Activated T-cell treated with anti-CD3 and anti-CD28 coated beads, Interleukin-2, amount 50 U/mL, for 1 hour (primary cell): ENCODE measurements around the gene CITED2.

ENCODE experiments used
- DNase-seq: peaks from one replicate; pipeline ENCODE4 v3.0.0-alpha.2; 2020

CITED2 gene

GRCh38 chr6:139381216-139381865, 6.9 kb upstream of the CITED2 start:
- DNase-seq, result no peak

- no peak for DNase-seq
Observed at GRCh38 chr6:139380611-139381010, 6.2 kb upstream of the CITED2 start.

DNA sequence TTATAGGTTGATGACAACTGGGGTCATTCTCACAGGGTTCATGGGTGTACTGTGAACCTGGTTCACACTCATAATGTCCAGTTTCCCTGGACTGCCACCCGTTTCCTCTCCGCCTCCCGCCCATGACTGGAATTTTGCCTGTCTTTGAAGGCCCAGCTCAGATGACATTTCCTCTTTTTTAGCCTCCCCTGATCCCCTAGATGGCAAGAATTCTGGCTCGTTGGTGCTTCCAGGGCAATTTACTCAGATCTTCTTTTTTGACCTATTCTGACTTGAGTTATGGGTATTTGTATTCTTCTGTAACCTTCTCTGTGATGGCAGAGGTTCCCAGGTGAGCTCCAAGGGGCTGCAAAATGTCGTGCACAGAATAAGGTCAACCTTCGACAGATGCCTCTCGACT, 5.7 kb upstream of the CITED2 start:
- DNase-seq, result no peak

DNA sequence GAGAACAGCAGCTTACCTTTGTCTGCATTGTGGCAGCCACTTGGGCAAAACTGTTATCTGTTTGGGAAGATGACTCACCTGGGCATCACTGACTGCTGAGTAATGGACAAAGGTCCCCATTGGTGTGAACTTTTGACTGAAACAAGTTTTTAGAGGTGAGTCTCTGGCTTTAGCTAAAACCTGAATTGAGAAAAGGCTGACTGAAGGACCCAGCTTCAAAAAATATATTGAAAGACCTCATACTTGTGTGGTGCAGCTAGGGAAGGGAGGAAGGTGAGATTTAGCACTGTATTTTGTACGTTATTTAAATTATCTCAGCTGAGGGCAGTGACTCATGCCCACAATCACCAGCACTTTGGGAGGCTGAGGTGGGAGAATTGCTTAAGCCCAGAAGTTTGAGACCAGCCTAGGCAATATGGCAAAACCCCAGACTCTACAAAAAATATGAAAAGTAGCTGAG, 4.5 kb upstream of the CITED2 start:
- DNase-seq, result no peak

DNA sequence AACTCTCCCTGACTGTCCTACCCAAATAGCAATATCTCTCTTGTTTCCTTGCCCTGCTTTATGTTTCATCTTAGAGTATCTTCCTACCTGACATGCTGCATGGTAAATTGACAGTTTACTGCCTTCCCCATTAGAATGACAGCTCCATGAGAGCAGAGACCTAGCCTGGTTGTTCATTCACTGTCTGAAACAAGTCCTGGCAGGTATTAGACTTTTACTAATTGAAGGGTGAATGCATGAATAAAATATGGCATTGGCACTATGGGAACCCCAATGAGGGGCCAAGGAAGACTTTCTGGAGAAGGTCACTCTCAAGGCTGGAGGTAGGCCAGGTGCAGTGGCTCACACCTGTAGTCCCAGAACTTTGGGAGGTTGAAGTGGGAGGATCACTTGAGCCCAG, 3.8 kb upstream of the CITED2 start:
- DNase-seq, result no peak

- DNase-seq, result no peak
Observed at GRCh38 chr6:139376604-139377218, 2.3 kb upstream of the CITED2 start.

- no peak for DNase-seq
Observed at GRCh38 chr6:139376017-139376330, 1.5 kb upstream of the CITED2 start.

- peak; percentile 83 for DNase-seq
Observed at GRCh38 chr6:139375226-139376016, 973 bp upstream of the CITED2 start.

- no peak for DNase-seq
Observed at GRCh38 chr6:139373928-139374356, 506 bp downstream of the CITED2 start.

DNA sequence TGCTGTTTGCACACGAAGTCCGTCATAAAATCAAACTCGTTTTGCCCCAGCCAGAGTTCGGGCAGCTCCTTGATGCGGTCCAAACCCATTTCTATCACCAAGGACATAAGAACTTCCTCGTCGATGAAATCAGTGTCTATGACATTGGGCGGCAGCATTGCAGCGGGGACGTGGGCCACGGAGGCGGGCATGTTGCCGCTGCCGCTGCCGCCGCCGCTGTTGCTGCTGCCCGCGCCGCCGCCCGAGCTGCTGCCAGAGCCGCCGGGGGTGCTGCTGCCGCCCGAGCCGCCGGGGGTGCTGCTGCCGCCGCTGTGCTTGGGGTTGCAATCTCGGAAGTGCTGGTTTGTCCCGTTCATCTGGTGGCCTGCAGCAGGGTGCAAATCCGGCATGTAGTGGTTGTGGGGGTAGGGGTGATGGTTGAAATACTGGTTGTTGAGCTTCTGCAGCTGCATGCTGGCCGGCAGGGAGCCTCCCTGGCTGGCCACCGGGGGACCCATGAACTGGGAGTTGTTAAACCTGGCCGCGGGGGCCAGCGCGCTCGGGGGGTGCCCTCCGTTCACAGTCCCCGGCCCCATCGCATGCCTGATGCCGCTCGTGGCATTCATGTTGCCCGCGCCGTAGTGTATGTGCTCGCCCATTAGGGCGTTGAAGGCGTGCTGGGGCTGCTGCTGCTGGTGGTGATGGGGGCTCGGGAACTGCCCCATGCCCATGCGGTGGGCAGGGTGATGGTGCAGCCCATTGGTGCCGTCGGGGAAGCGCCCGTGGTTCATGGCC, 1.1 kb downstream of the CITED2 start:
- DNase-seq, result peak; percentile 79

- no peak for DNase-seq
Observed at GRCh38 chr6:139372326-139373153, 1.9 kb downstream of the CITED2 start.

DNA sequence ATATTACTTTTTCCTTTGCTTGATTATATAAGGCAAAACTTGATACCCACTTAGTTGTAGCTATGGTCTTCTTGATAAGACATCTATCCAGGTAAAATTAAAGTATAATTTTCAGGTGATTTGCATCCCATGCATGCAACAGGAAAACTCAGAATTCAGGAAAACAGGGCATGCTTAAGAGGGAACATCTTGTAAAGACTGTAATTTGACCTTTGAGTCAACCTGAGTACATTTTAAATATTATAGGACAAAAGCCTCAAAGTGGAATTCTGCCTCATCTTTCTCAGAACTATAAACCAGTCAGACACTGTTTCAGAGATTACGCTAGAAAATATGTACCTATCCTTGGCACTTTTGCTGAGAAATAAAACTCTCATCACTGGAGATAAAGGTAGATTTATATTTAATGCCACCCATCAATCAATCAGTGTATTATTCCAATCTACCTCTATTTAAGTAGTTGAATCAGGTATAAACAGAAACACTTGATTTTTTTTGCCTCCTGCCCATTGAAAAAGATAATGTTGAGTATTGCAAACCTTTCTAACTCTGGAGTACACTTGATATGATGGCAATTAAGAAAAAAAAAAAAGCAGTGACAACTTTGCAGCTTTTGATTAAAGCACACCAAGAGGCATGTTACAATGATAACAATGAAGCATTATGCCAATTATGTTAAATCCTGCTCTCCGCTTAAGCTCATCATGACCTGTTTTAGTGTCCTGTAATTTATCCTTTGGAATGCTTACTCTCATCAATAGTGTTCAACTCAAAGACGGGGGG, 2.8 kb downstream of the CITED2 start:
- no peak for DNase-seq

GRCh38 chr6:139370999-139371345, 3.5 kb downstream of the CITED2 start:
- DNase-seq, result no peak

GRCh38 chr6:139370283-139370998, 4.0 kb downstream of the CITED2 start:
- DNase-seq, result no peak

DNA sequence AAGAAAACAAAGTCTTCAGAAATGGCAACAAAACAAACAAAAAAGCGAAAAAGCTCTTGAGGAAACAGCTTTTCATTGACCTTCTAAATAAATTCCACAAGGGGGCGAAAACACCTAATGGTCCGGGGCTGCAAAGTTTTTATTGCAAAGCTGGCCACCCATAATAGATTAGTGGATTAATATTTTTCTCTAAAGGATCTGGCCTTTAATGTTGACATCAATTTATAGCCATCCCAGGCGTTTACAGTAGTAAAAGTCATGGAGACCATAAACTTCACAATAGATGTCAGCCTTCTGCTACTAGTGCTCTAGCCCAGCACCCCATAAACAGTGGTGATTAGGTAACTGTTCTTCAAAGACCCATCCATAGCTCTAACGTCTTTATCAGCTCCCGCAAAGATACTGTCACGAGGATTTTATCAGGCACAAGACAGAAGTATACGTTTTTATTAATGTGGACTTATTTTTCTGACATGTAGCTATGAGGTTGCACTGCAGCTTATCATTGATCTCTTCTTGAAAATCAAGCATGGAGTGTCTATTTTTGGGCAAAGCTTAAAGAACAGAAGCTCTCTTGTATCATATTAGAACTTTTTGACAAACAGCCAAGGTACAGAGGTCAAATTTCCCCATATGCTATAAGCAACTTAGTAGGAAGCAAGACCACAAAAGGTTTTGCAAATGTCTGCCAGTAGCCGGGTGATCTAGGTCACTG, 4.7 kb downstream of the CITED2 start:
- DNase-seq, result no peak

DNA sequence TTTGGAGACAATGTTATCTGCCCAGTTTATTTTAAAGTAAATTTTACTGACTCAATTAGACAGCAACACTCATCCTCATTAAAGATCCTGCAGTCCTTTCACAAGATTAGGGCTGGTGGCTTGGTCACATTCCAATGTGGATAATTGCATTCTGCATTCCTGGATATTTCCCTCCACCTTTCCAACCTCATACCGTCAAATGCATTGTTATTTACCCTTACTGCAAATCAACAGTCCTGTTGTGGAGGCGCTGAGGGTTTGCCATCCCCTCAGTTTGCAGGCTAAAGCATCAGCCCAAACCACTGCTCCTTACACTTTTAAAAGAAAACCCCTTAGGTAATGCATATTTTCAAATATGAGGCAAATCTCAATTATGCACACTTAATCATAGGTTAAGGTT, 5.4 kb downstream of the CITED2 start:
- no peak for DNase-seq

GRCh38 chr6:139368661-139369060, 5.8 kb downstream of the CITED2 start:
- no peak for DNase-seq

DNA sequence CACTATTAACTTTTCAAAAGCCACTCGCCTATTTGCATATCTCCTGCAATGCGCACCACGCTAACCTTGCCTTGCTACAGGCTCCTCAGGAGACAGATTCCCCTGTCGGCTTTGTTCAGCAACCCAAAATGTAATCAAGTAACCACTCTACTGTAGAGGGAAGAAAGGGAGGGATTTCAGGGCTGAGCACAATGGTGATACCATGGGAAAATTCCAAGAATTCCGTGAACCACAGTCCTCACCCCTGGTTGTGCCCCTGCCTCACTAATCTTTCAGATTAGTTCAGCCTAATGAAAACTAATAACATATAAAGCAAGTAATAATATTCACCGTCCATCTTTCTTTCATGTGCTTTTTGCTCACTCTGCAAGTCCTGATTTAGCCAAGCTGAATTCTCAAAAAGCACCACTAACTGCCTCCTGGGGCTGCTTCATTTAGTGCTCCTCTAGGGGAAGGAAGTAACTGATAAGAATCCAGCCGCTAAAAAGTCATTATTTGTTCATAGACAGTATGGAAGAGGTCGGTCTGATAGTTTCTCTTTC, 6.6 kb downstream of the CITED2 start:
- no peak for DNase-seq

DNA sequence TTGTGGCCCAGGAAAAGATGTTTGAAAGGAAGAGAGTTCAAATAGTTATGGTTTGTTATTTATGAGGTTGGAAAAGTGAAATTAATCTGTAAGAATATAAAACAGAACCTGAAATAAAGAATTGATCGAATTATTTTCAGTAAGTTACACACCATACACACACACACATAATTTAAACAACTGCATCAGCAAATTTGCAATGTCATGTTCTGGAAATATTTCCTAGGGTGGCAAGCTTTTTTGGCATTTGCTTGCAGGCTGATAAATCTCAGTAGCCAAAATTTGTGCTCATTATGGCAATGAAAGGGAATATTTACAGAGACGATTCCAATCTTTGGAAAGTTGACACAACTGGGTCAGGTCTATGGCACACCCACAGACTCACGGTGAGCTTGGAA, 9.5 kb downstream of the CITED2 start:
- no peak for DNase-seq
